Esophagus muscularis mucosa (tissue), 4 donors: ENCODE measurements around the gene HLA-F. TPM values are rescaled to one million over a fixed set of nuclear protein-coding genes. Genes with fewer than 3 reads are reported as not detected.

ENCODE experiments used
- DNase-seq: peaks from one replicate; pipeline ENCODE4 v3.0.0-alpha.2; 2017; ENCODE audit errors: extremely low spot score
- H3K27ac ChIP-seq, 4 donors: fragments of 200-600 bp; sonication (generic); replicated peaks in 1 of 4; 1 replicate in 3 of 4; 2 replicates in 1 of 4; pipeline ENCODE4 v1.5.1; 2016 to 2019; ENCODE audit warnings: mild to moderate bottlenecking in 1 of 4
- H3K27me3 ChIP-seq, 4 donors: fragments of 200-600 bp; sonication (generic); one replicate each; pipeline versions ENCODE4 v1.5.1 to v1.6.0; 2016 to 2019
- H3K36me3 ChIP-seq, 4 donors: fragments of 200-600 bp; sonication (generic); one replicate each; pipeline ENCODE4 v1.5.1; 2016 to 2019
- H3K4me1 ChIP-seq, 4 donors: fragments of 200-600 bp; sonication (generic); one replicate each; pipeline ENCODE4 v1.5.1; 2016 to 2019
- H3K4me3 ChIP-seq, 4 donors: fragments of 200-600 bp; sonication (generic); 1 replicate in 2 of 4; 2 replicates in 2 of 4; pipeline ENCODE4 v1.5.1; 2016 to 2019; ENCODE audit warnings: mild to moderate bottlenecking in 4 of 4, moderate library complexity in 1 of 4
- H3K9me3 ChIP-seq, 4 donors: fragments of 200-600 bp; sonication (generic); 1 replicate in 3 of 4; 2 replicates in 1 of 4; pipeline ENCODE4 v1.5.1; 2016 to 2019
- EP300 ChIP-seq: sonication (generic); formaldehyde crosslinking; IDR thresholded peaks from one replicate; pipeline ENCODE4 v1.6.1; 2017; ENCODE audit warnings: antibody characterized with exemption
- POLR2A ChIP-seq: fragments of 450-650 bp; IDR thresholded peaks from one replicate; pipeline ENCODE4 v1.6.1; 2017; ENCODE audit warnings: antibody characterized with exemption, moderate library complexity, mild to moderate bottlenecking, low read depth
- POLR2AphosphoS5 ChIP-seq, 2 donors: sonication (generic); formaldehyde crosslinking; IDR thresholded peaks; one replicate each; pipeline ENCODE4 v1.6.1; 2017; ENCODE audit warnings: antibody characterized with exemption in 2 of 2
- WGBS: methylation state at CpG from one replicate; pipeline ENCODE4 v1.1.5; 2018; 5-methylcytosine and 5-hydroxymethylcytosine counted together
- intact Hi-C: fragments of 100-400 bp; cut with DNase I; formaldehyde crosslinking; loops from one replicate; pipeline ENCODE4 v1.15.1; 2023
- total RNA-seq, 4 donors: library from RNA; depleted of rRNA; stranded (reverse); fragments of >200 nt; gene quantifications; one replicate each; pipeline versions ENCODE4 v1.1.0 to v1.2.1, GENCODE V29; 2016
- TF ChIP-seq, protein P1 (sequence below), 3 experiments: fragments of 200-600 bp in 2 of 3; fragments of 450-650 bp in 1 of 3; sonication (generic) in 2 of 3; IDR thresholded peaks; one replicate each; pipeline ENCODE4 v1.5.1; 2017 to 2019; ENCODE audit warnings: antibody characterized with exemption in 3 of 3, mild to moderate bottlenecking in 2 of 3, moderate library complexity in 1 of 3

HLA-F gene
- total RNA-seq, 4 donors from 2014 or later = 36.1 to 69.6 (median 52.8) TPM

GRCh38 chr6:29729774-29730328 lies 6.6 kb downstream of the HLA-F start:
- 79% methylated on average over 6 of the region's 6 CpGs for WGBS

DNA sequence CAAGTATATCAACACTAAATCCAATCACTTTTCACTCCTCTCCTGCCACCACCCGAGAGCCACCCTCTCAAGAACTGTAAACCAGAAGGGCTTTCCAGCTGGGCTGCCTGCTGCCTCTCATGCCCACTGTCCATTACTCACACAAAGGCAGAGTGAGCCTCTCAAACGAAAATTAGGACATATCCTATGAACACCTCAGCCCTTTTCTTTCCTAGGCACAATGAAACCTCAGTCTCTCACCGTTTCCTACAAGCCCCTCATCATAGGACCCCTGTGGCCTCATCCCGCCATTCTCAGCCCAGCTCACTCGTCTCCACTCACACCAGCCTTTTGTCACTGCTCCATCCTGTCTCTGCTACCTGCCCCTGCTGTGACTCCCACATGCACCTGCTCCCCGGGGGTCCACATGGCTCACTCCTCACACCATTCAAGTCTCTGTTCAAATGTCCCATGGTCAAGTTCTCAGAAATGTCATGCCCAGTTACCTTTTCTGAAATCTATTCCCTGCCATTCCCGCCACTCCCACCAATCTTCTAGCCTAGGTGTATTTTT lies 7.4 kb downstream of the HLA-F start:
- Histone ChIP-seq H3K9me3 (no peaks in the 10 kb centered on the region), H3K4me3 (no peak overlapping the region), H3K27ac (no peak overlapping the region), H3K27me3 (no peaks in the 10 kb centered on the region), H3K36me3 (peaks cover 6 to 29% (median 12%) of the 10 kb centered on the region in 4 donors), H3K4me1 (peaks cover 0 to 7% (median 1%) of the 10 kb centered on the region in 4 donors)
- TF ChIP-seq EP300 (no peak), POLR2AphosphoS5 (IDR thresholded peaks at IDR 0.05) (no peak), POLR2A (no peak)
- no peak for DNase-seq
- 52% methylated on average over 7 of the region's 7 CpGs for WGBS
- intact Hi-C loops = loop anchor here (10.0 kb wide), 1 partner anchor 104 kb away; no protein-coding TSS in a partner anchor

More at GRCh38 chr6:29729774-29730328, 6.6 kb downstream of the HLA-F start:
- no peak for DNase-seq
- Histone ChIP-seq H3K36me3 (peaks cover 6 to 37% (median 16%) of the 10 kb centered on the region in 4 donors), H3K27me3 (no peaks in the 10 kb centered on the region), H3K4me1 (peaks cover 3 to 15% (median 8%) of the 10 kb centered on the region in 4 donors), H3K9me3 (no peaks in the 10 kb centered on the region), H3K27ac (no peak overlapping the region), H3K4me3 (no peak overlapping the region)
- intact Hi-C loops = loop anchor here (10.0 kb wide), 2 partner anchors 75 to 105 kb away; partner anchors contain the start of gene MOG
- no peak for TF ChIP-seq POLR2A
- TF ChIP-seq EP300 = no peak
- TF ChIP-seq POLR2AphosphoS5 (IDR thresholded peaks at IDR 0.05) = no peak
- TF ChIP-seq, protein P1, sequence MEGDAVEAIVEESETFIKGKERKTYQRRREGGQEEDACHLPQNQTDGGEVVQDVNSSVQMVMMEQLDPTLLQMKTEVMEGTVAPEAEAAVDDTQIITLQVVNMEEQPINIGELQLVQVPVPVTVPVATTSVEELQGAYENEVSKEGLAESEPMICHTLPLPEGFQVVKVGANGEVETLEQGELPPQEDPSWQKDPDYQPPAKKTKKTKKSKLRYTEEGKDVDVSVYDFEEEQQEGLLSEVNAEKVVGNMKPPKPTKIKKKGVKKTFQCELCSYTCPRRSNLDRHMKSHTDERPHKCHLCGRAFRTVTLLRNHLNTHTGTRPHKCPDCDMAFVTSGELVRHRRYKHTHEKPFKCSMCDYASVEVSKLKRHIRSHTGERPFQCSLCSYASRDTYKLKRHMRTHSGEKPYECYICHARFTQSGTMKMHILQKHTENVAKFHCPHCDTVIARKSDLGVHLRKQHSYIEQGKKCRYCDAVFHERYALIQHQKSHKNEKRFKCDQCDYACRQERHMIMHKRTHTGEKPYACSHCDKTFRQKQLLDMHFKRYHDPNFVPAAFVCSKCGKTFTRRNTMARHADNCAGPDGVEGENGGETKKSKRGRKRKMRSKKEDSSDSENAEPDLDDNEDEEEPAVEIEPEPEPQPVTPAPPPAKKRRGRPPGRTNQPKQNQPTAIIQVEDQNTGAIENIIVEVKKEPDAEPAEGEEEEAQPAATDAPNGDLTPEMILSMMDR (IDR thresholded peaks at IDR 0.05) = no peak

- H3K27ac ChIP-seq = no peak overlapping the region
- H3K36me3 ChIP-seq = peaks cover 6 to 23% (median 9%) of the 10 kb centered on the region in 4 donors
- no peaks in the 10 kb centered on the region for H3K27me3 ChIP-seq
- no peaks in the 10 kb centered on the region for H3K9me3 ChIP-seq
- no peak for DNase-seq
- peaks cover 0 to under 1% (median 0%) of the 10 kb centered on the region in 4 donors for H3K4me1 ChIP-seq
- WGBS = 57% methylated on average over 3 of the region's 3 CpGs
- intact Hi-C loops = loop anchor here (10.0 kb wide), 1 partner anchor 104 kb away; no protein-coding TSS in a partner anchor
- no peak overlapping the region for H3K4me3 ChIP-seq
- TF ChIP-seq POLR2AphosphoS5 (IDR thresholded peaks at IDR 0.05) (no peak), EP300 (no peak), POLR2A (no peak)
- TF ChIP-seq, protein P1 (IDR thresholded peaks at IDR 0.05) = no peak
Observed at GRCh38 chr6:29731281-29731680, 8.0 kb downstream of the HLA-F start.

DNA sequence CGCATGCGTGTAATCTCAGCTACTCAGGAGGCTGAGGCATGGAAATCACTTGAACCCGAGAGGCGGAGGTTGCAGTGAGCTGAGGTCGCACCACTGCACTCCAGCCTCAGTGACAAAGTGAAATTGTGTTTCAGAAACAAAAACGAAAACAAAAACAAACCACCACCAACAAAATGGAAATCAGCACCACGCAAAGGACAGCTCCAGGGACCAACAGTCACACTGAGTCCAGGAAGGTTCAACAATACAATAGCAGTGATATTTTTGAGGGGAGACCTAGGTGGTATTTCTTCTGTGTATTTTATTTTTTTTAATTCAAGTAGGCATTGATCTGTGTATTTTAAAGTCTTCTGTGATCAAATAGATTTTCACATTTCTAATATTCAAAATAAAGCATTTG lies 9.8 kb downstream of the HLA-F start:
- H3K9me3 ChIP-seq = no peaks in the 10 kb centered on the region
- H3K36me3 ChIP-seq = peaks cover 0 to 10% (median 2%) of the 10 kb centered on the region in 4 donors
- H3K4me3 ChIP-seq = no peak overlapping the region
- TF ChIP-seq EP300 (no peak), POLR2AphosphoS5 (IDR thresholded peaks at IDR 0.05) (no peak), POLR2A (no peak)
- TF ChIP-seq, protein P1 (IDR thresholded peaks at IDR 0.05) = no peak
- DNase-seq = no peak
- H3K4me1 ChIP-seq = peaks cover 0 to 3% (median 0%) of the 10 kb centered on the region in 4 donors
- intact Hi-C loops = loop anchor here (10.0 kb wide), 1 partner anchor 102 kb away; no protein-coding TSS in a partner anchor
- no peak overlapping the region for H3K27ac ChIP-seq
- 62% methylated on average over 7 of the region's 7 CpGs for WGBS
- no peaks in the 10 kb centered on the region for H3K27me3 ChIP-seq
